Epithelial cell of proximal tubule (primary cell): ENCODE results near the gene SMC3. TPM values are rescaled to one million over a fixed set of nuclear protein-coding genes. Genes with fewer than 3 reads are reported as not detected.

Experiments
- DNase-seq: peaks from one replicate; pipeline ENCODE4 v3.0.0-alpha.2; 2011; ENCODE audit warnings: low read depth
- H3K4me3 ChIP-seq: 2 replicates; pipeline ENCODE4 v1.5.1; 2011; ENCODE audit warnings: low read depth, mild to moderate bottlenecking, low read length
- CTCF ChIP-seq: conservative IDR thresholded peaks from 2 replicates; pipeline ENCODE4 v1.5.1; 2012; ENCODE audit warnings: low read depth, mild to moderate bottlenecking, low read length
- total RNA-seq: library from RNA; depleted of rRNA; stranded (reverse); fragments of >200 nt; gene quantifications from 2 replicates; pipeline ENCODE4 v1.2.3, GENCODE V29; 2015

SMC3 gene
- total RNA-seq, 1 donor from 2014 or later: 43.1 TPM

GRCh38 chr10:110644598-110645462 lies 77.3 kb downstream of the SMC3 start:
- TF ChIP-seq CTCF: no peak
- peak overlapping the region; percentile 59 for H3K4me3 ChIP-seq
- DNase-seq: no peak

GRCh38 chr10:110646417-110647135 lies 79.1 kb downstream of the SMC3 start:
- H3K4me3 ChIP-seq: no peak overlapping the region
- TF ChIP-seq CTCF: no peak
- no peak for DNase-seq

GRCh38 chr10:110647136-110647430 lies 79.6 kb downstream of the SMC3 start:
- no peak for DNase-seq
- H3K4me3 ChIP-seq: no peak overlapping the region

GRCh38 chr10:110648692-110649346 lies 81.3 kb downstream of the SMC3 start:
- no peak for DNase-seq
- no peak overlapping the region for H3K4me3 ChIP-seq
- peak; percentile 39 for TF ChIP-seq CTCF

More at GRCh38 chr10:110647136-110647430, 79.6 kb downstream of the SMC3 start:
- no peak for TF ChIP-seq CTCF

- no peak overlapping the region for H3K4me3 ChIP-seq
- no peak for DNase-seq
- TF ChIP-seq CTCF: no peak
These were observed 82.1 kb downstream of the SMC3 start for GRCh38 chr10:110649347-110650264.

GRCh38 chr10:110650265-110650668 lies 82.8 kb downstream of the SMC3 start:
- DNase-seq: no peak
- TF ChIP-seq CTCF: no peak
- no peak overlapping the region for H3K4me3 ChIP-seq
